AML-193 (cell line): ENCODE measurements around the gene MYO5A.
A peak's percentile ranks its signal among the peaks of the same experiment; 100 is the strongest.
"Not testable (repeated sequence)": the region's sequence is repeated elsewhere in the genome, so short reads cannot be mapped to it uniquely, and the experiment has no call there.

ENCODE experiments used
- DNase-seq, 2 experiments: peaks; one replicate each; lab custom pipeline; 2025; lab: John Stamatoyannopoulos, UW

MYO5A gene

GRCh38 chr15:52505151-52505550, 23.5 kb downstream of the MYO5A start:
- no peak for DNase-seq

DNA sequence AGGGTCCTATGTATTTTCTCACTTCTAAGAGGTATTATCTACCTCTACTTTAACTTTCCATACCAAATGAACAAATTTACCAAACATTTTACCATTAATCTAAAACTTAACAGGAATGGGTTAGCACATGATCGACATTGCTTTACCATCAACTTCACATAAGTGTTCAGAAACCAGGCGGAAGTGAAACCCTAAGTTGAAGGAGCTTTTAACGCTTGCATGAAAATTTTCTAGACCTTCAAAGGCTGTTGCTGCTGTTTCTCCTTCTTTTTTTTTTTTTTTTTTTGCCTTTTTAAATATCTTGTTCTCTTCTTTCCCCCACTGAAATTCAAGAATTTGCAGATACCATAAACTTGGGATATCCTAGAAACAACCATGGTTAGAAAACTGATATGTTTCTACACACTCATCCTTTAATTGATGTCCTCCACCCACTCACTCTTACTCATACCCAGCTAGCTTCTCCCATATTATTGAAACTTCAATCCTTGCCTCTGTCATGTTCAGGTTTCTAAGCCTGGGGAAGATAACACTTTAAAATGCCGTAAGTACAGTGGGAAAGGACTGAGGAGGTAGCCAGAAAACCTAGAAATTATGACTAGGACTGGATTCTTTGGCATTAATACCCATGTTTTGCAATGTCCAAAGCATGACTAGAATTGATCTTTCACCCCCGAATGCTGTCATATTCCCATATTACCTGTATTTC, 24.7 kb downstream of the MYO5A start:
- no peak for DNase-seq

DNA sequence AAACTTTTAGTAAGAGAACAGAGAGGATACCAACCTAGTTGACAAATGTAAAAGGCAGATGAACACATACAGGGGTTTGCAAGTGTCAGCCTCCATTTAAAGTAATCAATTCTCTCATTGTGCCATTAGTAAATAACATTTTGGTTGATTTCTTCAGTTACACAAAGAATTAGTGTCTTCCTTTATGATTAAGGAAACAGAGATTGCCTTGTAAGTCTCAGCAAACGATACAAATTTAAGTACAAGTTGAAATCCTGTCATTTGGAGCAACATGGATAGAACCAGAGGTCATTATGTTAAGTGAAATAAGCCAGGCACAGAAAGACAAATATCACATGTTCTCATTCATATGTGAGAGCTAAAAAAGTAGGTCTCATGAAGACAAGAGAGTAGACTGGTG, 26.1 kb downstream of the MYO5A start:
- no peak for DNase-seq

DNA sequence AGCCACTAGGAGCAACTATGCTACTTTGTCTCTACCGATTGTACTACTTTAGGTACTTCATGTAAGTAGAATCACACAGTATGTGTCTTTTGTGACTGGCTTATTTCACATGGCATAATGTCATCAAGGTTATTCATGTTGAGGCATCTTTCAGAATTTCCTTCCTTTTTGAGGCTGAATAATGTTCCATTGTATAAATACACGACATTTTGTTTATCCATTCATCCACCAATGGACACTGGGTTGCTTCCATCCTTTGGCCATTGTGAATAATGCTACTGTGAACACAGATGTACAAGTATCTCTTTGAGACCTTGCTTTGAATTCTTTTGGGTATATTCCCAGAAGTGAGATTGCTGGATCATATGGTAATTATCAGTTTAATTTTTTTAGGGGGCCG, 29.2 kb downstream of the MYO5A start:
- DNase-seq: no peak

- no peak for DNase-seq
Measured at GRCh38 chr15:52498706-52499105, 30.0 kb downstream of the MYO5A start.

DNA sequence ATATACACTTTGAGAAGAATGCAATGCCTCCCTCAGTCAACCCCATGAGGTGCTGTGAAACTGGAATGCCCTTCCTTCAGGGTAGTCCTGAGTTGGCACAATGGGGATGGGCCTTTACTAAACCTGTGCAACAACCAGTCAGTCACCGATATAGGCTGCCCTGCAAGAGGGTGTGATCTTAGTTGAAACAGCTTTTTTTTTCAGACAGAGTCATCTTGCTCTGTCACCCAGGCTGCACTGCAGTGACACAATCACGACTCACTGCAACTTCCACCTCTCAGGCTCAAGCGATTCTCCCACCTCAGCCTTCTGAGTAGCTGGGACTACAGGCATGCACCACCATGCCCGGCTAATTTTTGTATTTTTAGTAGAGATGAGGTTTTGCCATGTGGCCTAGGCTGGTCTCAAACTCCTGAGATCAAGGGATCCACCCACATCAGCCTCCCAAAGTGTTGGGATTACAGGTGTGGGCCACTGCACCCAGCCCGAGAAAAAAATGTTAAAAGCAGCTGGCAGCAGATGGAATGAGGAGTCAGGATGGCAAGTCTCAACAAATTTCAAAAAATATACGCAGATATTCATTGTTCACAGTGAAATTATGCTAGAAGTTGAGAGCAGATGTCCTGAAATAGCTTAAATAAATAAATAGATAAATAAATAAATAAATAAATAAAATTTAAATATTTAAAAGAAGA, 31.8 kb downstream of the MYO5A start:
- peak; percentile 34 to 45 for DNase-seq

- DNase-seq: no peak
Measured at GRCh38 chr15:52496175-52496574, 32.5 kb downstream of the MYO5A start.

- DNase-seq: peak; percentile 7 to 14
Measured at GRCh38 chr15:52495125-52495524, 33.6 kb downstream of the MYO5A start.

GRCh38 chr15:52493968-52494367, 34.7 kb downstream of the MYO5A start:
- DNase-seq: no peak

GRCh38 chr15:52492132-52492531, 36.5 kb downstream of the MYO5A start:
- no peak for DNase-seq

DNA sequence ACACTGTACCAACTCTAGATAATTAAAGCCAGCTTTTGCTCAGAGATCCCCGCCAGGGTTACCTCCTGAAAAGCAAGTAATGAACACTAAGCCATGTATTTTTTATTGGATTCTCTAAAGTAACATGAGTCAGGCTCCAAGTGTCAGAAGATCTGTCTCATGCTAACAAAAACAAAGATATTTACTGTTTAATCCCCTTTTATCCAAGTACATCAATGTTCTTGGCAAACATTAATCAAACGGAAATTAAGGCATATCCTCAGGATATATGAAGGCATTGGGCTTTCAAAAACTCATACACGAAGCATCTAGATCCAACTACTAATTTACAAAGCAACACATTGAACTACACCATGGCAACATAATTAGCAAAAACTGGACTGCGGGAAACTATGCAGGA, 37.2 kb downstream of the MYO5A start:
- no peak for DNase-seq

GRCh38 chr15:52489430-52489829, 39.2 kb downstream of the MYO5A start:
- not testable (repeated sequence) for DNase-seq

DNA sequence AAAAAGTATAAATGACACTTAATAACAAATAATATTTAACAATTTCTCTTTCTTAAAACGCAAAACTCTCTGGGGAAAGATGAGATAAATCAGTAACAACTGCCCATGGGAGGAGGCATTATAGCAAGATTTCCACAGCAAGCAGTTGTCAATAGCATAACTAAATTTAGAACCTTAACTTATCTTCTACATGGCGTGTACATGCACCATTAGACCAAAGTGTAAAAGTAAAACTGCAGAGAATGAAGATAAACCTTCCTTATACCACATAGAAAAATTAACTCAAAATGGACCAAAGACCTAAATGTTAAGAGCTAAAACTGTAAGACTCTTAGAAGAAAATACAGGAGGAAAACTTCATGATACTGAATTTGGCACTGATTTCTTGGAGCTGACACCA, 39.9 kb downstream of the MYO5A start:
- DNase-seq: no peak

GRCh38 chr15:52486003-52486996, 42.4 kb downstream of the MYO5A start:
- DNase-seq: no peak

GRCh38 chr15:52485290-52485689, 43.4 kb downstream of the MYO5A start:
- no peak for DNase-seq

GRCh38 chr15:52483707-52484106, 45.0 kb downstream of the MYO5A start:
- DNase-seq: peak in 1 of 2 experiments; percentile 12

GRCh38 chr15:52481915-52482314, 46.8 kb downstream of the MYO5A start:
- peak; percentile 93 for DNase-seq

DNA sequence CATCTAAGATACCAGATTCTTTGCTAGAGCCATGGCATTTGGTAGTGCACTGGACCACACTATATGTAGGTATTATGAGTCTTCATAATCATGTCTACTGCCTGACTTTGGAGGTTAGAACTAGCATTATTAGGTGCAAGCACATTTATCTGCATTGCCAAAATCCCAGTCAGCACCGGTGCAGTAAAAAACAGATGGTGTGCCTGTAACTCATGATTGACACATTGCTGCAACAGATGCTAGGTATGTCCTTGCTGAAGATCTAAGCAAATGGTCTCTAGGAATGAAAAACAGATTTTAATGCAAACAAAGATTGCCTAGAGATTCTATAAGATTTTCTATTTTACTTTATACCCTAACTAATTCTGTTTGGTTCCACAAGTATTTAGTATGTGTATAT, 47.7 kb downstream of the MYO5A start:
- DNase-seq: no peak

DNA sequence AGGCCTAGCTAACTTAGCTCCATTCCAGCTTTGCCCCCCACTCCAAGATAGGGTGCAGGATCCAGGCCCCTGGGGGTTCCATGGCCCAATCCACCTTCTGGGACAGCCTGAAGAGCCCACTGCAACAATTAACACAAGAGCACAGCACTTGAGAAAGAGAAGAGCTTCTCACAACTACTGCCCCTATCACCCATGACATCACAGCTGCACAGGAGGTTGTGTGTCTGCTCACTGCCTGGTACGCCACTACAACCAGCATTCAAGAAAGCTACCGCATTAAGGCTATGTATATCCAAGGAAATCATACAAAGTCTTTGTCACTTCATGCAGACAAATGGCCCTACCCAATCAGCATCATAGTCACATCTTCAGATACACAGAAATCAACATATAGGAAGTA, 62.0 kb downstream of the MYO5A start:
- DNase-seq: no peak

DNA sequence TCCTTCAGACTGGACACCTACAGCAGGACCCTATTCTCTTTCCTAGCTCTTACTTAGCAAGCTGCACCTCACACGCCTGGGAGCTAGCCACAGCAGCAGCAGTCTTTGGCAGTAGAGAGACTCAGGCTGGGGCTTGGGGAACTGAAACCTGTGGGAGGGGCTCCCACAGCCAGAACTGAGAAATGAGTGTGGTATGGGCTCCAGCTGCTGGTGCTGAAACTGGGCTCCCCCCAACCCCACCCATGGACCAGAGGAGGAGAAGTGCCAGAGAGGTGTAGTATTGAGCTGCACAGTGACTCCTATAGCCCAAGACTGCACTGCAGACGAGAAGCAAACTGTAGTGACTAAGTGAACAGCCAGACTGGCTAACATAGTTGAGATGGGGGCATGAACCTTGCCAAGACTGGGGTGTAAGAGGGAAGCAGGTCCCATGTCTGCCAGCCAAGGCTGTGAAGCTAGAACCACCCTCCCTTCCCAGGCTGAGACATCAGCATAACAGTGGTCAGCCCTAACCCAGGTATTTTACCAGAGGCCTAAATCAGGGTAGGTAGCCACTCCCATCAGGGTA, 62.5 kb downstream of the MYO5A start:
- no peak for DNase-seq

GRCh38 chr15:52464478-52464877, 64.2 kb downstream of the MYO5A start:
- no peak for DNase-seq

DNA sequence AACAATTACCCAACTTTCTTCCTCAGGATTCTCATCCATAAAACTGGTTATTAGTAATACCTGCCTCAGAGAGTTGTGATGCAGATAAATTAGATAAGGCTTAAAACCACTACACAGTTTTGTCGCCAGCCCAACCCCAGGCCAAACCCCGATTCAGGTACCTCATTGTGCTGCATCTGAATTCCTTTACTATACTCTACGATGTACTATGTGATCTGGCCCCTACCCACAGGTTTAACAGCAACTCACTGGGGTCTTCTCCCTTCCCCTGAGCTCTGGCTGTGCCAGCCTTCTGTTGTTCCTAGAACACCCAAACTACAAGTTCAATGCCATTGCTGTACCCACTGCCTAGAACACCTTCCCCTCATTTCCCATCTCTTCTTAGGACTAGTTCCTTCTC, 64.6 kb downstream of the MYO5A start:
- no peak for DNase-seq
